Effector memory CD4-positive, alpha-beta T cell (primary cell): ENCODE results near the gene RCL1.
"Not testable (repeated sequence)": the region's sequence is repeated elsewhere in the genome, so short reads cannot be mapped to it uniquely, and the experiment has no call there.

Experiments used
- DNase-seq, 3 donors: peaks; one replicate each; pipeline ENCODE4 v3.0.0-alpha.2; 2020
- H3K27ac ChIP-seq: 2 replicates; pipeline ENCODE4 v1.7.0; 2013; ENCODE audit warnings: mild to moderate bottlenecking, low read length, moderate library complexity; ENCODE audit not compliant: insufficient read depth, poor library complexity, severe bottlenecking
- H3K27me3 ChIP-seq: replicated peaks from 2 replicates; pipeline ENCODE4 v1.7.0; 2013; ENCODE audit warnings: mild to moderate bottlenecking, low read length; ENCODE audit not compliant: insufficient read depth, control insufficient read depth, poor library complexity, severe bottlenecking
- H3K36me3 ChIP-seq: 2 replicates; pipeline ENCODE4 v1.7.0; 2013; ENCODE audit warnings: mild to moderate bottlenecking, low read length, moderate library complexity; ENCODE audit not compliant: control insufficient read depth, insufficient read depth
- H3K4me1 ChIP-seq: 2 replicates; pipeline ENCODE4 v1.7.0; 2013; ENCODE audit warnings: low read length, mild to moderate bottlenecking; ENCODE audit not compliant: control insufficient read depth, insufficient read depth, poor library complexity, severe bottlenecking
- H3K4me3 ChIP-seq: 2 replicates; pipeline ENCODE4 v1.7.0; 2013; ENCODE audit warnings: low read length, low read depth, mild to moderate bottlenecking; ENCODE audit not compliant: insufficient read depth, poor library complexity, severe bottlenecking
- H3K9me3 ChIP-seq: 2 replicates; pipeline ENCODE4 v1.7.0; 2013; ENCODE audit warnings: mild to moderate bottlenecking, low read length, moderate library complexity; ENCODE audit not compliant: control insufficient read depth

RCL1 gene

DNA sequence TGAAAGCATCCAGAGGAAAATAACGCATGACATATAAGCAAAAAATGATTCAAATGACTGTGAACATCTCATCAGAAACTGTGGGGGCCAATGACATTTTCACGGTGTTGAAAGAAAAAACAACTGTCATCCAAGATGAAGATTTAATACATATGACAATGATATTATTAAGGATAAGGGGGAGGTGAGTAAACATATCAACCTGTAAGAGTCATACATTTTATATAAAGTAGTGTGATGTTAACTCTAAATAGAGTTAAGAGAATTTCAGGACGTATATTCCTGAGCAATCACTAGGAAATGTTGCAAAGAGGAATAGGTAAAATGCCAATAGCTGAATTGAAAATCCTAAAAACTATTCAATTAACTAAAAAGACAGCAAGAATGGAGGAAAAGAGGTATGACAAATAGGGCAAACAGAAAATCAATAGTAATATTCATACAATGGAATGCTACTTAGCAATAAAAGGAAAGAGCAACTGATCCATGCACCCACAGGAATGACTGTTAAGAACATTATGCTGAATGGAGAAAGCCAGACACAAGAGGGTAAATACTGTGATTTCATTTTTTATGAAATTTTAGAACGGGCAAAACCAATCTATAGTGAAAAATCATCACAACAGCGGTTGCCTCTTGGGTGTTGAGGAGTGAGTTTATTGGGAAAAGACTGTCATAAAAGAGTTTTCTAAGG, 99.9 kb downstream of the RCL1 start:
- Histone ChIP-seq H3K9me3 (no peaks in the 10 kb centered on the region), H3K4me1 (no peaks in the 10 kb centered on the region), H3K27ac (no peak overlapping the region), H3K36me3 (no peaks in the 10 kb centered on the region), H3K4me3 (no peak overlapping the region), H3K27me3 (no peaks in the 10 kb centered on the region)
- no peak for DNase-seq

GRCh38 chr9:4894076-4894475, 101.3 kb downstream of the RCL1 start:
- Histone ChIP-seq H3K9me3 (no peaks in the 10 kb centered on the region), H3K4me3 (no peak overlapping the region), H3K4me1 (no peaks in the 10 kb centered on the region), H3K27ac (no peak overlapping the region), H3K27me3 (no peaks in the 10 kb centered on the region), H3K36me3 (no peaks in the 10 kb centered on the region)
- no peak for DNase-seq

- H3K4me1 ChIP-seq, H3K27ac ChIP-seq, H3K36me3 ChIP-seq, H3K9me3 ChIP-seq, H3K27me3 ChIP-seq, H3K4me3 ChIP-seq, DNase-seq: not testable (repeated sequence)
These were observed 107.1 kb downstream of the RCL1 start for GRCh38 chr9:4899853-4900252.

GRCh38 chr9:4901401-4902134, 108.8 kb downstream of the RCL1 start:
- H3K9me3 ChIP-seq, H3K4me3 ChIP-seq, H3K4me1 ChIP-seq, H3K27ac ChIP-seq, H3K27me3 ChIP-seq, H3K36me3 ChIP-seq: not testable (repeated sequence)
- DNase-seq, result peak in 1 of 3 donors; percentile 7

GRCh38 chr9:4902135-4902475, 109.4 kb downstream of the RCL1 start:
- H3K27me3 ChIP-seq, result no peaks in the 10 kb centered on the region
- H3K9me3 ChIP-seq, result no peaks in the 10 kb centered on the region
- no peaks in the 10 kb centered on the region for H3K4me1 ChIP-seq
- no peak overlapping the region for H3K27ac ChIP-seq
- H3K4me3 ChIP-seq, result no peak overlapping the region
- no peaks in the 10 kb centered on the region for H3K36me3 ChIP-seq
- no peak for DNase-seq

GRCh38 chr9:4904322-4905134, 111.8 kb downstream of the RCL1 start:
- no peaks in the 10 kb centered on the region for H3K27me3 ChIP-seq
- H3K9me3 ChIP-seq, result no peaks in the 10 kb centered on the region
- no peaks in the 10 kb centered on the region for H3K4me1 ChIP-seq
- no peak for DNase-seq
- H3K36me3 ChIP-seq, result no peaks in the 10 kb centered on the region
- no peak overlapping the region for H3K27ac ChIP-seq
- no peak overlapping the region for H3K4me3 ChIP-seq

- no peaks in the 10 kb centered on the region for H3K9me3 ChIP-seq
- no peaks in the 10 kb centered on the region for H3K27me3 ChIP-seq
- no peak overlapping the region for H3K27ac ChIP-seq
- no peak overlapping the region for H3K4me3 ChIP-seq
- DNase-seq, result no peak
- H3K4me1 ChIP-seq, result no peaks in the 10 kb centered on the region
- H3K36me3 ChIP-seq, result no peaks in the 10 kb centered on the region
These were observed 112.4 kb downstream of the RCL1 start for GRCh38 chr9:4905135-4905490.
